Naive thymus-derived CD4-positive, alpha-beta T cell (primary cell): ENCODE results near the gene ARHGAP6. TPM values are rescaled to one million over a fixed set of nuclear protein-coding genes. Genes with fewer than 3 reads are reported as not detected.

Experiments used
- ATAC-seq: fragments of 150-1000 bp; cut with Tn5 transposase; 2 replicates; pipeline ENCODE4 v1.10.0; 2021; ENCODE audit warnings: mild to moderate bottlenecking, moderate library complexity
- CTCF ChIA-PET: fragments of 350-600 bp; sonication (Branson Sonifier 250); formaldehyde crosslinking; loops from one replicate; lab custom pipeline; 2021; ENCODE audit warnings: antibody characterized with exemption; lab: Charles Lee
- POLR2A ChIA-PET: fragments of 350-600 bp; sonication (Branson Sonifier 250); formaldehyde crosslinking; loops from one replicate; lab custom pipeline; 2021; ENCODE audit warnings: antibody characterized with exemption, inconsistent platforms; lab: Charles Lee
- DNase-seq, 9 donors: peaks; one replicate each; pipeline versions ENCODE4 v3.0.0 to v3.0.0-alpha.2; 2020 to 2022; ENCODE audit warnings: mixed read lengths in 1 of 9
- H3K27ac ChIP-seq: one replicate; pipeline ENCODE4 v1.7.0; 2013; ENCODE audit warnings: mild to moderate bottlenecking, low read depth, low read length, moderate library complexity
- H3K27me3 ChIP-seq, 2 donors: one replicate each; pipeline ENCODE4 v1.7.0; 2013; ENCODE audit warnings: low read length in 2 of 2, mild to moderate bottlenecking in 2 of 2, moderate library complexity in 2 of 2; ENCODE audit not compliant: control insufficient read depth in 2 of 2, insufficient read depth in 2 of 2
- H3K36me3 ChIP-seq, 3 experiments: 1 replicate in 2 of 3; 2 replicates in 1 of 3; pipeline ENCODE4 v1.7.0; 2013; ENCODE audit warnings: low read length in 3 of 3, mild to moderate bottlenecking in 3 of 3, moderate library complexity in 1 of 3; ENCODE audit not compliant: insufficient read depth in 3 of 3, control insufficient read depth in 2 of 3
- H3K4me1 ChIP-seq, 2 donors: one replicate each; pipeline ENCODE4 v1.7.0; 2013; ENCODE audit warnings: low read length in 2 of 2, mild to moderate bottlenecking in 2 of 2, moderate library complexity in 1 of 2; ENCODE audit not compliant: control insufficient read depth in 2 of 2, insufficient read depth in 2 of 2
- H3K4me3 ChIP-seq: 2 replicates; pipeline ENCODE4 v1.7.0; 2013; ENCODE audit warnings: mild to moderate bottlenecking, low read length
- H3K9me3 ChIP-seq, 3 experiments: 1 replicate in 2 of 3; 2 replicates in 1 of 3; pipeline ENCODE4 v1.7.0; 2013; ENCODE audit warnings: low read length in 3 of 3; ENCODE audit not compliant: control insufficient read depth in 2 of 3
- H3K27ac Mint-ChIP-seq, 9 donors: one replicate each; pipeline ENCODE4 v1.8.0; 2020 to 2022; ENCODE audit warnings: mixed read lengths in 9 of 9, mild to moderate bottlenecking in 8 of 9, moderate library complexity in 5 of 9, inconsistent platforms in 2 of 9
- H3K27me3 Mint-ChIP-seq, 5 donors: one replicate each; pipeline ENCODE4 v1.8.0; 2021 to 2022; ENCODE audit warnings: mixed read lengths in 5 of 5, mild to moderate bottlenecking in 1 of 5
- H3K36me3 Mint-ChIP-seq, 5 donors: one replicate each; pipeline ENCODE4 v1.8.0; 2020 to 2022; ENCODE audit warnings: mixed read lengths in 5 of 5, mild to moderate bottlenecking in 3 of 5, inconsistent platforms in 1 of 5
- H3K4me1 Mint-ChIP-seq, 7 donors: one replicate each; pipeline ENCODE4 v1.8.0; 2020 to 2022; ENCODE audit warnings: mixed read lengths in 7 of 7, mild to moderate bottlenecking in 3 of 7, inconsistent platforms in 1 of 7
- H3K4me3 Mint-ChIP-seq, 10 donors: one replicate each; pipeline ENCODE4 v1.8.0; 2020 to 2022; ENCODE audit warnings: mild to moderate bottlenecking in 10 of 10, mixed read lengths in 10 of 10, moderate library complexity in 6 of 10, inconsistent platforms in 2 of 10
- H3K9me3 Mint-ChIP-seq, 11 donors: one replicate each; pipeline ENCODE4 v1.8.0; 2020 to 2022; ENCODE audit warnings: mixed read lengths in 11 of 11, mild to moderate bottlenecking in 4 of 11, inconsistent platforms in 1 of 11, moderate library complexity in 1 of 11
- intact Hi-C, 2 donors: fragments of 100-400 bp; cut with micrococcal nuclease; formaldehyde crosslinking; loops; one replicate each; pipeline ENCODE4 v1.15.1; 2023
- polyA plus RNA-seq, 2 donors: library from polyadenylated mRNA; unstranded; fragments of 300-500 nt; fragmentation: Illumina TruSeq; gene quantifications; one replicate each; pipeline ENCODE4 v1.2.3, GENCODE V29; 2021
- total RNA-seq, 6 experiments: library from RNA in 5 of 6; stranded (reverse) in 5 of 6; gene quantifications; 1 replicate in 5 of 6; 2 replicates in 1 of 6; pipeline ENCODE4 v1.2.3 and lab custom pipeline; 2021 to 2026

Gene ARHGAP6
- total and polyA plus RNA-seq, 7 experiments from 2014 or later: 0.11 to 0.83 TPM; not detected in 5

DNA sequence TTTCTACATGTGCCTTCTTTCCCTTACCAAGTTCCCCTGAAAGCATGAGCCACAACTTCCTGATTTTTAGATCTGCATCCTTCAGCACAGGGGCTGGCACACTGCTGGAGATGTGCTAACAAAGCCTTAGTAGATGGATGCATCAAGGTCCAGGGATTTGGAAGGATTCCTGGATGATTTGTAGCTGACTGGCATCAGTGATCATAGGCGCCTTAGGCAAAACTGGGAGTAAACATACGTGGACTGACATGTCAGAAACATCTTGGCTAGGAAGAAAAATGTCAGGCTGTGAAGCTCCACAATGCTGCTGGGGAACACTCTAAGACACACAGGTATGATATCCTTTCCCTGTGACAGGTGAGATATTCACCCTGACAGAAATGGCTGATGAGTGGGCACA lies 216.1 kb downstream of the ARHGAP6 start:
- POLR2A ChIA-PET: no interaction called here
- no peak overlapping the region for H3K27ac Mint-ChIP-seq
- intact Hi-C loops: no loop called here

DNA sequence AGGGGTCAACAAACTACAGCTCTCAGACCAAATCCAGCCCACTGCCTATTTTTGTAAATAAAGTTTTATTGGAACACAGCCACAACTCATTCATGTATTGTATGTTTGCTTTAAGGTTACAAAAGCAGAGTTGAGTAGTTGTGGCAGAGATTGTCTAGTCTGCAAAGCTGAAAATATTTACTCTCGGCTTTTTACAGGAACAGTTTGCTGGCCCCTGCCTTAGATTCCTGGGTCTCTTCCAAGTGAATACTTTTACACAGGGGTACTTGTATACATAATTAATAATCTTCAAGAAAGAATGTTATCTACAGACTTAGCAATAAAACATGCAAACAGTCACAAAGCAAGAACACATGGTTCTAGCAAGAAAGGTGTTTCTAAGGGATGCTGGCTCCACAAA lies 218.3 kb downstream of the ARHGAP6 start:
- no peak overlapping the region for H3K4me3 ChIP-seq
- H3K27me3 Mint-ChIP-seq: peaks cover 0 to 10% (median 0%) of the 10 kb centered on the region in 5 donors
- H3K9me3 Mint-ChIP-seq: peaks cover 0 to 4% (median 0%) of the 10 kb centered on the region in 11 donors
- intact Hi-C loops: no loop called here
- H3K4me1 Mint-ChIP-seq: no peaks in the 10 kb centered on the region
- H3K9me3 ChIP-seq: no peaks in the 10 kb centered on the region
- ATAC-seq (no peak), DNase-seq (no peak)
- no peak overlapping the region for H3K4me3 Mint-ChIP-seq
- no peak overlapping the region for H3K27ac ChIP-seq
- POLR2A ChIA-PET: no interaction called here
- H3K27me3 ChIP-seq: no peaks in the 10 kb centered on the region
- no peaks in the 10 kb centered on the region for H3K36me3 Mint-ChIP-seq
- H3K4me1 ChIP-seq: no peaks in the 10 kb centered on the region
- no peaks in the 10 kb centered on the region for H3K36me3 ChIP-seq
- CTCF ChIA-PET: no interaction called here
- H3K27ac Mint-ChIP-seq: no peak overlapping the region

More for the DNA sequence above, 216.1 kb downstream of the ARHGAP6 start:
- Histone ChIP-seq H3K27ac (no peak overlapping the region), H3K9me3 (no peaks in the 10 kb centered on the region), H3K4me1 (no peaks in the 10 kb centered on the region), H3K27me3 (no peaks in the 10 kb centered on the region), H3K36me3 (no peaks in the 10 kb centered on the region), H3K4me3 (no peak overlapping the region)
- DNase-seq (no peak), ATAC-seq (no peak)
- Mint-ChIP-seq H3K36me3 (no peaks in the 10 kb centered on the region), H3K27me3 (peaks cover 0 to 10% (median 0%) of the 10 kb centered on the region in 5 donors), H3K4me1 (no peaks in the 10 kb centered on the region), H3K9me3 (peaks cover 0 to 4% (median 0%) of the 10 kb centered on the region in 11 donors), H3K4me3 (no peak overlapping the region)
- CTCF ChIA-PET: no interaction called here

- Mint-ChIP-seq H3K27ac (no peak overlapping the region), H3K4me3 (no peak overlapping the region), H3K36me3 (no peaks in the 10 kb centered on the region), H3K27me3 (peaks cover 0 to 10% (median 0%) of the 10 kb centered on the region in 5 donors), H3K4me1 (no peaks in the 10 kb centered on the region), H3K9me3 (peaks cover 0 to 4% (median 0%) of the 10 kb centered on the region in 11 donors)
- H3K4me3 ChIP-seq: no peak overlapping the region
- no peaks in the 10 kb centered on the region for H3K9me3 ChIP-seq
- no peaks in the 10 kb centered on the region for H3K27me3 ChIP-seq
- H3K36me3 ChIP-seq: no peaks in the 10 kb centered on the region
- POLR2A ChIA-PET: no interaction called here
- no peak overlapping the region for H3K27ac ChIP-seq
- ATAC-seq (no peak), DNase-seq (no peak)
- intact Hi-C loops: no loop called here
- CTCF ChIA-PET: no interaction called here
- H3K4me1 ChIP-seq: no peaks in the 10 kb centered on the region
These were observed 218.8 kb downstream of the ARHGAP6 start for GRCh38 chrX:11446949-11447348.

- H3K9me3 ChIP-seq: no peaks in the 10 kb centered on the region
- no peak for DNase-seq
- H3K27me3 ChIP-seq: no peaks in the 10 kb centered on the region
- Mint-ChIP-seq H3K27ac (no peak overlapping the region), H3K9me3 (peaks cover 0 to 4% (median 0%) of the 10 kb centered on the region in 11 donors), H3K36me3 (no peaks in the 10 kb centered on the region), H3K4me3 (no peak overlapping the region), H3K27me3 (peaks cover 0 to 10% (median 0%) of the 10 kb centered on the region in 5 donors), H3K4me1 (no peaks in the 10 kb centered on the region)
- ChIA-PET POLR2A (no interaction called here), CTCF (no interaction called here)
- no peaks in the 10 kb centered on the region for H3K36me3 ChIP-seq
- no peaks in the 10 kb centered on the region for H3K4me1 ChIP-seq
- no peak overlapping the region for H3K4me3 ChIP-seq
- H3K27ac ChIP-seq: no peak overlapping the region
- ATAC-seq: no peak
- intact Hi-C loops: no loop called here
These were observed 219.4 kb downstream of the ARHGAP6 start for GRCh38 chrX:11446336-11446735.

- intact Hi-C loops: no loop called here
- CTCF ChIA-PET: no interaction called here
- Mint-ChIP-seq H3K4me3 (no peak overlapping the region), H3K27ac (no peak overlapping the region), H3K36me3 (no peaks in the 10 kb centered on the region), H3K4me1 (no peaks in the 10 kb centered on the region), H3K27me3 (peaks cover 0 to 10% (median 0%) of the 10 kb centered on the region in 5 donors), H3K9me3 (peaks cover 0 to 4% (median 0%) of the 10 kb centered on the region in 11 donors)
- no peaks in the 10 kb centered on the region for H3K36me3 ChIP-seq
- DNase-seq (no peak), ATAC-seq (no peak)
- H3K4me3 ChIP-seq: no peak overlapping the region
- no peaks in the 10 kb centered on the region for H3K4me1 ChIP-seq
- POLR2A ChIA-PET: interaction anchor here (0.7 kb wide), 1 partner anchor 74 kb away, joined by 3 read pairs; no protein-coding TSS in a partner anchor
- H3K27ac ChIP-seq: no peak overlapping the region
- no peaks in the 10 kb centered on the region for H3K27me3 ChIP-seq
- H3K9me3 ChIP-seq: no peaks in the 10 kb centered on the region
These were observed 220.2 kb downstream of the ARHGAP6 start for GRCh38 chrX:11445540-11445939.

- Histone ChIP-seq H3K27ac (no peak overlapping the region), H3K36me3 (no peaks in the 10 kb centered on the region), H3K4me1 (no peaks in the 10 kb centered on the region), H3K4me3 (no peak overlapping the region), H3K9me3 (no peaks in the 10 kb centered on the region), H3K27me3 (no peaks in the 10 kb centered on the region)
- H3K9me3 Mint-ChIP-seq: peaks cover 0 to 4% (median 0%) of the 10 kb centered on the region in 11 donors
- intact Hi-C loops: no loop called here
- no peaks in the 10 kb centered on the region for H3K4me1 Mint-ChIP-seq
- POLR2A ChIA-PET: no interaction called here
- no peak overlapping the region for H3K27ac Mint-ChIP-seq
- H3K36me3 Mint-ChIP-seq: no peaks in the 10 kb centered on the region
- DNase-seq: no peak
- H3K4me3 Mint-ChIP-seq: no peak overlapping the region
- CTCF ChIA-PET: no interaction called here
- H3K27me3 Mint-ChIP-seq: peaks cover 0 to 4% (median 0%) of the 10 kb centered on the region in 5 donors
- ATAC-seq: no peak
These were observed 221.7 kb downstream of the ARHGAP6 start for GRCh38 chrX:11444052-11444451.

DNA sequence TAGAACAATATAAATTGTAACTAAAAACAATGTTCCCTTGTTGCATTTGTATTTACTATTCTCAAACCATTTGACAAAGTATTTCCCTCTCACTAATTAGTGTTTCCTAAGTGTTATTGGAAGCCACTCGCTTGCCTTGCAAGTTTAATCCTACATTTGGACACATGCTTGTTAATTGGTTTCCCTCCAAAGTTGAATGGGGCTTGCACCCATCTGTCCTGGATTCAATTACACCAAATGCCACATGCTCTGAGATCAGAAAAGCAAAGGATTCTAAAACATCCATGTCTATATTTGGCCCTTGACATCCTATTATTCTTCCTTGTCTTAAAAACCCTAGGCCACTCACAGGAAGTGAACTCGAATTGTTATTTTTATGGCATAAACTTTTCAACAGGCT lies 225.9 kb downstream of the ARHGAP6 start:
- H3K36me3 Mint-ChIP-seq: no peaks in the 10 kb centered on the region
- H3K4me3 ChIP-seq: no peak overlapping the region
- no peaks in the 10 kb centered on the region for H3K27me3 ChIP-seq
- no peaks in the 10 kb centered on the region for H3K36me3 ChIP-seq
- H3K9me3 Mint-ChIP-seq: peaks cover 0 to 2% (median 0%) of the 10 kb centered on the region in 11 donors
- H3K9me3 ChIP-seq: no peaks in the 10 kb centered on the region
- H3K27ac Mint-ChIP-seq: no peak overlapping the region
- CTCF ChIA-PET: no interaction called here
- intact Hi-C loops: no loop called here
- H3K4me3 Mint-ChIP-seq: no peak overlapping the region
- H3K4me1 Mint-ChIP-seq: no peaks in the 10 kb centered on the region
- H3K27me3 Mint-ChIP-seq: peaks cover 0 to 4% (median 0%) of the 10 kb centered on the region in 5 donors
- ATAC-seq (no peak), DNase-seq (no peak)
- H3K27ac ChIP-seq: no peak overlapping the region
- POLR2A ChIA-PET: no interaction called here
- no peaks in the 10 kb centered on the region for H3K4me1 ChIP-seq
